AG04450 (cell line): ENCODE data around the gene FOXB2. TPM values are rescaled to one million over a fixed set of nuclear protein-coding genes. Genes with fewer than 3 reads are reported as not detected.
"Not testable (repeated sequence)": the region's sequence is repeated elsewhere in the genome, so short reads cannot be mapped to it uniquely, and the experiment has no call there.

Source experiments
- CTCF ChIA-PET: fragments of 300-600, 350-600 bp; formaldehyde crosslinking; extraction: SDS; loops from one replicate; lab custom pipeline; 2022; ENCODE audit warnings: antibody characterized with exemption, inconsistent platforms; lab: Charles Lee
- POLR2A ChIA-PET: fragments of 350-600 bp; formaldehyde crosslinking; extraction: SDS; loops from one replicate; lab custom pipeline; 2021; ENCODE audit warnings: antibody characterized with exemption, inconsistent platforms; lab: Yijun Ruan, JAX
- DNase-seq: peaks from one replicate; pipeline ENCODE4 v3.0.0-alpha.2; 2011; ENCODE audit warnings: low read depth, low spot score
- H3K27ac ChIP-seq: one replicate; pipeline ENCODE4 v1.5.1; 2012; ENCODE audit warnings: low read depth, low read length, control low read depth
- H3K27me3 ChIP-seq: one replicate; pipeline ENCODE4 v1.6.0; 2012; ENCODE audit warnings: low read length; ENCODE audit not compliant: control insufficient read depth, insufficient read depth
- H3K4me3 ChIP-seq: 2 replicates; pipeline ENCODE4 v1.5.1; 2011; ENCODE audit warnings: mild to moderate bottlenecking, low read depth, low read length, control low read depth
- H3K9me3 ChIP-seq: 2 replicates; pipeline ENCODE4 v1.5.1; 2012; ENCODE audit warnings: low read length; ENCODE audit not compliant: control insufficient read depth, insufficient read depth
- polyA plus RNA-seq: library from polyadenylated mRNA; depleted of rRNA; stranded (reverse); fragments of >200 nt; gene quantifications from 2 replicates; pipeline ENCODE4 v1.2.3, GENCODE V29; 2011; rRNA removed
- small RNA-seq: library from RNA; depleted of rRNA; stranded (forward); fragments of <200 nt; gene quantifications from one replicate; pipeline ENCODE3, GENCODE V24; 2012; ENCODE audit warnings: low read depth; ENCODE audit not compliant: insufficient read length
- TF ChIP-seq, protein P1 (sequence below): IDR thresholded peaks from 2 replicates; pipeline ENCODE4 v1.5.1; 2011; ENCODE audit warnings: low read depth, low read length, control low read depth, inconsistent platforms

FOXB2 gene
- polyA plus RNA-seq, 1 experiment: not detected

GRCh38 chr9:77040340-77040739 lies 20.9 kb downstream of the FOXB2 start:
- Histone ChIP-seq H3K9me3 (no peaks in the 10 kb centered on the region), H3K27ac (no peak overlapping the region), H3K4me3 (no peak overlapping the region), H3K27me3 (no peaks in the 10 kb centered on the region)
- TF ChIP-seq, protein P1, sequence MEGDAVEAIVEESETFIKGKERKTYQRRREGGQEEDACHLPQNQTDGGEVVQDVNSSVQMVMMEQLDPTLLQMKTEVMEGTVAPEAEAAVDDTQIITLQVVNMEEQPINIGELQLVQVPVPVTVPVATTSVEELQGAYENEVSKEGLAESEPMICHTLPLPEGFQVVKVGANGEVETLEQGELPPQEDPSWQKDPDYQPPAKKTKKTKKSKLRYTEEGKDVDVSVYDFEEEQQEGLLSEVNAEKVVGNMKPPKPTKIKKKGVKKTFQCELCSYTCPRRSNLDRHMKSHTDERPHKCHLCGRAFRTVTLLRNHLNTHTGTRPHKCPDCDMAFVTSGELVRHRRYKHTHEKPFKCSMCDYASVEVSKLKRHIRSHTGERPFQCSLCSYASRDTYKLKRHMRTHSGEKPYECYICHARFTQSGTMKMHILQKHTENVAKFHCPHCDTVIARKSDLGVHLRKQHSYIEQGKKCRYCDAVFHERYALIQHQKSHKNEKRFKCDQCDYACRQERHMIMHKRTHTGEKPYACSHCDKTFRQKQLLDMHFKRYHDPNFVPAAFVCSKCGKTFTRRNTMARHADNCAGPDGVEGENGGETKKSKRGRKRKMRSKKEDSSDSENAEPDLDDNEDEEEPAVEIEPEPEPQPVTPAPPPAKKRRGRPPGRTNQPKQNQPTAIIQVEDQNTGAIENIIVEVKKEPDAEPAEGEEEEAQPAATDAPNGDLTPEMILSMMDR: no peak
- ChIA-PET CTCF (no interaction called here), POLR2A (no interaction called here)
- DNase-seq: no peak

DNA sequence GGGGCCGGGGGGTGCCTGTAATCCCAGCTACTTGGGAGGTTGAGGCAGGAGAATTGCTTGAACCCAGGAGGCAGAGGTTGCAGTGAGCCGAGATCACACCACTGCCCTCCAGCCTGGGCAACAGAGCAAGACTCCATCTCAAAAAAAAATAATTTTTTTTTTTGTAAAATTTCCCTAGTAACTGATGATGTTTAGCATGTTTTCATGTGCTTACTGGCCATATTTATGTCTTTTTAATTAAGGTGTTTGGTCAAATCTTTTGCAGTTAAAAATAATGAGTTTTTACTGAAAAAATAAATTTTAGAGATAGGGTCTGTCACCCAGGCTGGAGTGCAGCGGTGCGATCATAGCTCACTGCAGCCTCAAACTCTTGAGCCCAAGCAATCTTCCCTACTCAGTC lies 24.3 kb downstream of the FOXB2 start:
- H3K27me3 ChIP-seq, DNase-seq, POLR2A ChIA-PET, H3K27ac ChIP-seq, H3K9me3 ChIP-seq, CTCF ChIA-PET, H3K4me3 ChIP-seq: not testable (repeated sequence)

DNA sequence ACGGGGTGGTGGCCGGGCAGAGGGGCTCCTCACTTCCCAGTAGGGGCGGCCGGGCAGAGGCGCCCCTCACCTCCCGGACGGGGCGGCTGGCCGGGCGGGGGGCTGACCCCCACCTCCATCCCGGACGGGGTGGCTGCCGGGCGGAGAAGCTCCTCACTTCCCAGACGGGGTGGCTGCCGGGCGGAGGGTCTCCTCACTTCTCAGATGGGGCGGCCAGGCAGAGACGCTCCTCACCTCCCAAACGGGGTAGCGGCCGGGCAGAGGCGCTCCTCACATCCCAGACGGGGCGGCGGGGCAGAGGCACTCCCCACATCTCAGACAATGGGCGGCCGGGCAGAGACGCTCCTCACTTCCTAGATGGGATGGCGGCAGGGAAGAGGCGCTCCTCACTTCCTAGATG lies 41.2 kb downstream of the FOXB2 start:
- H3K9me3 ChIP-seq, CTCF ChIA-PET, H3K27ac ChIP-seq, DNase-seq, POLR2A ChIA-PET, H3K27me3 ChIP-seq, H3K4me3 ChIP-seq: not testable (repeated sequence)

GRCh38 chr9:77063645-77064285 lies 44.3 kb downstream of the FOXB2 start:
- CTCF ChIA-PET: no interaction called here
- no peak overlapping the region for H3K4me3 ChIP-seq
- POLR2A ChIA-PET: no interaction called here

DNA sequence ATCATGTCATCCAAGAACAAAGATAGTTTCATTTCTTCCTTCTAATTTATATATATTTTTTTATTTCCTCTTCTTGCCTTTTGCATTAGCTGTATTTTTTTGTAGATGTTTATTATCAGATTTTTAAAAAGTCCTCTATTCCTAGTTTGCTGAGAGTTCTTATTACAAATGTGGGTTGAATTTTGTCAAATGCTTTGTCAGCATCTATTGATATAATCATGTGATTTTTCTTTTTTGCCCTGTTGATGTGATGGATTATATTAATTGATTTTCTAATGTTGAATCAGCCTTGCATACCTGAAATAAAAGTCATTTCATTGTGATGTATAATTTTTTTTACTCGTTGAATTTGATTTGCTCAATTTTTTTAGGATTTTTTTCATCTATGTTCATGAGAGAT lies 46.9 kb downstream of the FOXB2 start:
- POLR2A ChIA-PET: no interaction called here
- CTCF ChIA-PET: no interaction called here
- DNase-seq: no peak
- Histone ChIP-seq H3K27ac (no peak overlapping the region), H3K4me3 (no peak overlapping the region), H3K9me3 (peaks cover under 1% of the 10 kb centered on the region; the same call in 1 of the 2 replicates), H3K27me3 (no peaks in the 10 kb centered on the region)
- TF ChIP-seq, protein P1: no peak

More at GRCh38 chr9:77063645-77064285, 44.3 kb downstream of the FOXB2 start:
- TF ChIP-seq, protein P1: no peak
- DNase-seq: no peak
- Histone ChIP-seq H3K9me3 (peaks cover 2% of the 10 kb centered on the region; the same call in 1 of the 2 replicates), H3K27me3 (no peaks in the 10 kb centered on the region), H3K27ac (no peak overlapping the region)

Small RNA genes within 50 kb of the gene (small RNA-seq; reads per million reads assigned to genes)
- not detected for gene ATP5MFP3

Other genes starting within 250 kb of the FOXB2 start
- gene PRUNE2, start 113.5 kb upstream of the FOXB2 start, polyA plus RNA-seq: 1.1 TPM in 2 replicates
- gene VPS13A, start 157.9 kb downstream of the FOXB2 start, polyA plus RNA-seq: 24.3 and 41.8 TPM in 2 replicates